ENCODE results near the gene LCP1.

The LCP1 gene

GRCh38 chr13:46183018-46183946, 1.3 kb upstream of the LCP1 start:
- TF ChIP-seq, protein P1, sequence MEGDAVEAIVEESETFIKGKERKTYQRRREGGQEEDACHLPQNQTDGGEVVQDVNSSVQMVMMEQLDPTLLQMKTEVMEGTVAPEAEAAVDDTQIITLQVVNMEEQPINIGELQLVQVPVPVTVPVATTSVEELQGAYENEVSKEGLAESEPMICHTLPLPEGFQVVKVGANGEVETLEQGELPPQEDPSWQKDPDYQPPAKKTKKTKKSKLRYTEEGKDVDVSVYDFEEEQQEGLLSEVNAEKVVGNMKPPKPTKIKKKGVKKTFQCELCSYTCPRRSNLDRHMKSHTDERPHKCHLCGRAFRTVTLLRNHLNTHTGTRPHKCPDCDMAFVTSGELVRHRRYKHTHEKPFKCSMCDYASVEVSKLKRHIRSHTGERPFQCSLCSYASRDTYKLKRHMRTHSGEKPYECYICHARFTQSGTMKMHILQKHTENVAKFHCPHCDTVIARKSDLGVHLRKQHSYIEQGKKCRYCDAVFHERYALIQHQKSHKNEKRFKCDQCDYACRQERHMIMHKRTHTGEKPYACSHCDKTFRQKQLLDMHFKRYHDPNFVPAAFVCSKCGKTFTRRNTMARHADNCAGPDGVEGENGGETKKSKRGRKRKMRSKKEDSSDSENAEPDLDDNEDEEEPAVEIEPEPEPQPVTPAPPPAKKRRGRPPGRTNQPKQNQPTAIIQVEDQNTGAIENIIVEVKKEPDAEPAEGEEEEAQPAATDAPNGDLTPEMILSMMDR (IDR thresholded peaks at IDR 0.05; ENCODE audit: low read depth, low read length), result no peak
- H3K9me3 ChIP-seq, result no peaks in the 10 kb centered on the region
- no peaks in the 10 kb centered on the region for H3K4me1 ChIP-seq
- no peak overlapping the region for H3K4me3 ChIP-seq (ENCODE audit: low read depth, low read length)
- no peaks in the 10 kb centered on the region for H3K27me3 ChIP-seq
- DNase-seq, result no peak
- H3K36me3 ChIP-seq, result no peaks in the 10 kb centered on the region

- Histone ChIP-seq H3K4me1 (no peaks in the 10 kb centered on the region), H3K27me3 (no peaks in the 10 kb centered on the region), H3K9me3 (no peaks in the 10 kb centered on the region), H3K36me3 (no peaks in the 10 kb centered on the region), H3K4me3 (ENCODE audit: low read depth, low read length) (no peak overlapping the region)
- DNase-seq, result no peak
- TF ChIP-seq, protein P1 (IDR thresholded peaks at IDR 0.05; ENCODE audit: low read depth, low read length), result no peak
Observed at GRCh38 chr13:46182491-46182877, 507 bp upstream of the LCP1 start.

- Histone ChIP-seq H3K4me1 (no peaks in the 10 kb centered on the region), H3K4me3 (ENCODE audit: low read depth, low read length) (no peak overlapping the region), H3K36me3 (no peaks in the 10 kb centered on the region), H3K27me3 (no peaks in the 10 kb centered on the region), H3K9me3 (no peaks in the 10 kb centered on the region)
- DNase-seq, result no peak
- TF ChIP-seq, protein P1 (IDR thresholded peaks at IDR 0.05; ENCODE audit: low read depth, low read length), result no peak
Observed at GRCh38 chr13:46181377-46181839, 569 bp downstream of the LCP1 start.

DNA sequence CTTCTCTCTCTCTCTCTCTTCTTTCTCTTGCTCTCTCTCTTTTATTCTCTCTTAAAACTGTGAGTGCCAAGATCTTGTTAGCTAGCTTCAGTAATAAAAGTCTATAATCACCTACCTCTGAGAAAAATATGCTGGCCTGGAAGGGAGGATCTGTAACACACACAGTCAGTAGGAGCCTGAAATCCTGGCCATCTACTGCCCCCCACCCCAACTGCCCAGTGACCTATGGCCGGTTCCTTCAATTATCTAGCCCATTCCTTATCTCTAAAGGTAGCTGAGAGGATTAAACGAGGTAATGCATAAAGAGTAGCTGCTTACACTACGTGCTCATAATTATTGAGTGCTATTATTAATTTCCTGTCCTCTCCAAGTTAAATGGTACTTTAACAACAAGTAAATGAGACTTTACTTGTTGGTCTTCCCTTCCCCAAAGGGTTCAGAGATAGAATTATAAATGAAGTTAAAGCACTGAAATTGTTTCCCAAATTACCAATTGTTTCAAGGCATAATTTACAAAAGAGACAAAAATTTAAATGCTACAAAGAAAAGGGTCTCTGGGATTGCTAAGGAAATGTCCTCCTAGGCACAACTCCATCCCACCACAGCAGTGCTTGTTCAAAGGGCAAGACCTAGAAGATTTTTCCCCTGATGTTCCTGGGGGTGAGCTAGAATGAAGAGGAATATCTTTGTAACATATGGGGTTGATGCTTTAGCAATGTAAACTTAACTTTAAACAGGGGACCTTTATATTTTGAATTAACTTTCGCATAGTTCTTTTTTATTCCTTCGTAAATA, 1.8 kb downstream of the LCP1 start:
- H3K27me3 ChIP-seq, result no peaks in the 10 kb centered on the region; the same call in 1 of the 2 replicates
- H3K4me1 ChIP-seq, result no peaks in the 10 kb centered on the region
- TF ChIP-seq, protein P1 (IDR thresholded peaks at IDR 0.05; ENCODE audit: low read depth, low read length), result no peak
- DNase-seq, result no peak
- no peaks in the 10 kb centered on the region for H3K9me3 ChIP-seq
- H3K36me3 ChIP-seq, result no peaks in the 10 kb centered on the region
- H3K4me3 ChIP-seq (ENCODE audit: low read depth, low read length), result no peak overlapping the region

DNA sequence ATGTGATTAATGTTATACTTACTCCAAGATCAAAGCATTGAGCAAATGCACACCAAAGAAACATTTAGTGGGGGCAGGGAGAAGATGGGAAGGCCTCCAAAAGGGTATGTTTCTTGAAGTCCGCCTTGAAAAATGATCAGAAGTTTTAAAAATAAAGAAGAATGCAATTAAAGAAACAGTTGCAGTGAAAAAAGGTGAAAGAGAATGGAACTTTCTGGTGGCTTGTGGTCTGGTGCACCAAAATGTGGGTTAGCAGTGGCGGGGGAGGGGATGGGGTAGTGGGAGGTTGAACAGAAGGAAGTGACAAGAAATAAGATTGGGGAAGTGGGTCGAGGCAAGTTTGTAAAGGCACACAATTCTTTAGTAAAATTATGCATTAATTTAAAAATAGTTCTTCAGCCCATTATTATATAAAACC, 2.5 kb downstream of the LCP1 start:
- TF ChIP-seq, protein P1 (IDR thresholded peaks at IDR 0.05; ENCODE audit: low read depth, low read length), result no peak
- Histone ChIP-seq H3K36me3 (no peaks in the 10 kb centered on the region), H3K4me3 (ENCODE audit: low read depth, low read length) (no peak overlapping the region), H3K27me3 (no peaks in the 10 kb centered on the region; the same call in 1 of the 2 replicates), H3K4me1 (no peaks in the 10 kb centered on the region), H3K9me3 (no peaks in the 10 kb centered on the region)
- no peak for DNase-seq
